Neural cell (in vitro differentiated cells): ENCODE data around the gene ZSCAN9.

Experiments
- EP300 ChIP-seq: fragments of 450-650 bp; conservative IDR thresholded peaks from 2 replicates; pipeline ENCODE4 v1.6.1; 2014; ENCODE audit warnings: antibody characterized with exemption, mild to moderate bottlenecking, moderate library complexity; ENCODE audit not compliant: poor library complexity, severe bottlenecking
- EZH2 ChIP-seq: fragments of 200-600, 300-800 bp; shearing (Covaris generic), sonication (generic); IDR thresholded peaks from 2 replicates; pipeline ENCODE4 v1.6.1; 2014; ENCODE audit warnings: antibody characterized with exemption, low read length, borderline replicate concordance, mild to moderate bottlenecking; ENCODE audit not compliant: insufficient read depth, poor library complexity, severe bottlenecking
- MXI1 ChIP-seq: fragments of 450-650 bp; conservative IDR thresholded peaks from 2 replicates; pipeline ENCODE4 v1.6.1; 2014; ENCODE audit warnings: antibody characterized with exemption, mild to moderate bottlenecking; ENCODE audit not compliant: poor library complexity, severe bottlenecking
- POLR2AphosphoS5 ChIP-seq: IDR thresholded peaks from 2 replicates; pipeline ENCODE4 v1.6.1; 2012
- RAD21 ChIP-seq: fragments of 450-650 bp; conservative IDR thresholded peaks from 2 replicates; pipeline ENCODE4 v1.6.1; 2014; ENCODE audit warnings: antibody characterized with exemption, mild to moderate bottlenecking, moderate library complexity
- TF ChIP-seq, protein P1 (sequence below): IDR thresholded peaks from 2 replicates; pipeline ENCODE4 v1.6.1; 2012; ENCODE audit warnings: borderline replicate concordance
- TF ChIP-seq, protein P2 (sequence below): fragments of 450-650 bp; IDR thresholded peaks from 2 replicates; pipeline ENCODE4 v1.5.1; 2014; ENCODE audit warnings: antibody characterized with exemption, mild to moderate bottlenecking, moderate library complexity; ENCODE audit not compliant: poor library complexity, severe bottlenecking

DNA sequence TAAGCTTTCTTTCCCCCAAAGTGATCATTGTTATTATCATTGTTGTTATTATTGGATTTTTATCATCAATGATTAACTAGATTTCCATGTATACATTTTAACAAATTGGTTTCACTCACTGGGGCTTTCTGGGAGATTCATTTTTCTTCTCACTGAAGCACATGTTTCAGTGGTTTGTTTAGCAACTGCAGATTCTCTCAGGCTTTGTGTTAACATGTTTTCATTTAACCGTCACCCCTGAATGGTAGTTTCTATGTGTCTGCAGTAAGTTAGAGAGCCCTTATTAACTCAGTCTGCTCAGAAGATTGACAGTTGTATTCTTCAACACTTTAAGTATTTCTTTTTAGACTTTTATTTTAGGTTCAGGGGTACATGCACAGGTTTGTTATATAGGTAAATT is 14.6 kb downstream of the ZSCAN9 start:
- no peak for TF ChIP-seq EZH2
- TF ChIP-seq POLR2AphosphoS5 = no peak
- TF ChIP-seq, protein P1, sequence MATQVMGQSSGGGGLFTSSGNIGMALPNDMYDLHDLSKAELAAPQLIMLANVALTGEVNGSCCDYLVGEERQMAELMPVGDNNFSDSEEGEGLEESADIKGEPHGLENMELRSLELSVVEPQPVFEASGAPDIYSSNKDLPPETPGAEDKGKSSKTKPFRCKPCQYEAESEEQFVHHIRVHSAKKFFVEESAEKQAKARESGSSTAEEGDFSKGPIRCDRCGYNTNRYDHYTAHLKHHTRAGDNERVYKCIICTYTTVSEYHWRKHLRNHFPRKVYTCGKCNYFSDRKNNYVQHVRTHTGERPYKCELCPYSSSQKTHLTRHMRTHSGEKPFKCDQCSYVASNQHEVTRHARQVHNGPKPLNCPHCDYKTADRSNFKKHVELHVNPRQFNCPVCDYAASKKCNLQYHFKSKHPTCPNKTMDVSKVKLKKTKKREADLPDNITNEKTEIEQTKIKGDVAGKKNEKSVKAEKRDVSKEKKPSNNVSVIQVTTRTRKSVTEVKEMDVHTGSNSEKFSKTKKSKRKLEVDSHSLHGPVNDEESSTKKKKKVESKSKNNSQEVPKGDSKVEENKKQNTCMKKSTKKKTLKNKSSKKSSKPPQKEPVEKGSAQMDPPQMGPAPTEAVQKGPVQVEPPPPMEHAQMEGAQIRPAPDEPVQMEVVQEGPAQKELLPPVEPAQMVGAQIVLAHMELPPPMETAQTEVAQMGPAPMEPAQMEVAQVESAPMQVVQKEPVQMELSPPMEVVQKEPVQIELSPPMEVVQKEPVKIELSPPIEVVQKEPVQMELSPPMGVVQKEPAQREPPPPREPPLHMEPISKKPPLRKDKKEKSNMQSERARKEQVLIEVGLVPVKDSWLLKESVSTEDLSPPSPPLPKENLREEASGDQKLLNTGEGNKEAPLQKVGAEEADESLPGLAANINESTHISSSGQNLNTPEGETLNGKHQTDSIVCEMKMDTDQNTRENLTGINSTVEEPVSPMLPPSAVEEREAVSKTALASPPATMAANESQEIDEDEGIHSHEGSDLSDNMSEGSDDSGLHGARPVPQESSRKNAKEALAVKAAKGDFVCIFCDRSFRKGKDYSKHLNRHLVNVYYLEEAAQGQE = no peak
- TF ChIP-seq, protein P2, sequence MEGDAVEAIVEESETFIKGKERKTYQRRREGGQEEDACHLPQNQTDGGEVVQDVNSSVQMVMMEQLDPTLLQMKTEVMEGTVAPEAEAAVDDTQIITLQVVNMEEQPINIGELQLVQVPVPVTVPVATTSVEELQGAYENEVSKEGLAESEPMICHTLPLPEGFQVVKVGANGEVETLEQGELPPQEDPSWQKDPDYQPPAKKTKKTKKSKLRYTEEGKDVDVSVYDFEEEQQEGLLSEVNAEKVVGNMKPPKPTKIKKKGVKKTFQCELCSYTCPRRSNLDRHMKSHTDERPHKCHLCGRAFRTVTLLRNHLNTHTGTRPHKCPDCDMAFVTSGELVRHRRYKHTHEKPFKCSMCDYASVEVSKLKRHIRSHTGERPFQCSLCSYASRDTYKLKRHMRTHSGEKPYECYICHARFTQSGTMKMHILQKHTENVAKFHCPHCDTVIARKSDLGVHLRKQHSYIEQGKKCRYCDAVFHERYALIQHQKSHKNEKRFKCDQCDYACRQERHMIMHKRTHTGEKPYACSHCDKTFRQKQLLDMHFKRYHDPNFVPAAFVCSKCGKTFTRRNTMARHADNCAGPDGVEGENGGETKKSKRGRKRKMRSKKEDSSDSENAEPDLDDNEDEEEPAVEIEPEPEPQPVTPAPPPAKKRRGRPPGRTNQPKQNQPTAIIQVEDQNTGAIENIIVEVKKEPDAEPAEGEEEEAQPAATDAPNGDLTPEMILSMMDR = no peak
- TF ChIP-seq RAD21 = no peak
- TF ChIP-seq EP300 = no peak
- TF ChIP-seq MXI1 = no peak
